Left renal cortex interstitium (tissue), 4 donors: ENCODE results near the gene R3HDM1. TPM values are rescaled to one million over a fixed set of nuclear protein-coding genes. Genes with fewer than 3 reads are reported as not detected.

Experiments used
- DNase-seq, 4 donors: peaks; one replicate each; pipeline ENCODE4 v3.0.0-alpha.2; 2013; ENCODE audit warnings: low read depth in 4 of 4, low spot score in 2 of 4, missing footprints in 1 of 4
- polyA plus RNA-seq, 4 donors: library from polyadenylated mRNA; unstranded; fragments of 120-200 nt; gene quantifications; one replicate each; pipeline ENCODE4 v1.2.1, GENCODE V29; 2013; ENCODE audit not compliant: insufficient read length in 4 of 4

The R3HDM1 gene
- polyA plus RNA-seq, 4 donors: 30.3 to 42.6 (median 34.1) TPM

- no peak for DNase-seq
Observed at GRCh38 chr2:135768863-135769262, 237.6 kb downstream of the R3HDM1 start.

- DNase-seq: no peak
Observed at GRCh38 chr2:135773319-135773718, 242.0 kb downstream of the R3HDM1 start.

DNA sequence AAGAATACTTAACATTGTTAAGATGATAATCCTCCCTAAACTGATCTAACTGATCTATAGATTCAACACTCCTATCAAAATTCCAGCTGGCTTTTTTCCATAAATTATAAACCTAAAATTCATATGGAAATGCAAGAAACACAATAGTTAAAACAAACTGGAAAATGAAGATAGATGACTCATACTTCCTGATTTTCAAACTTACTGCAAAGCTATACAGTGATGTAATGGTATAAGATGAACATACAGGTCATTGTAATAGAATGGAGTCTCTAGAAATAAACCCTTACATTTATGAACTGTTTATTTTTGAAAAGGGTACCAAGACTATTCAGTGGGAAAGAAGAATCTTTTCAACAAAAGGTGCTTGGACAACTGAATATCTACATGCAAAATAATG lies 242.6 kb downstream of the R3HDM1 start:
- no peak for DNase-seq

Other genes starting within 250 kb of the R3HDM1 start
- 10 to 100 TPM in 1 of 4 donors, 1 to 10 TPM in 3; 7.1 to 10.6 (median 9.0) TPM for gene ZRANB3, start 266 bp upstream of the R3HDM1 start, polyA plus RNA-seq
- 100 to 1,000 TPM; 128 to 168 (median 152) TPM for gene UBXN4, start 210.4 kb downstream of the R3HDM1 start, polyA plus RNA-seq